Measurements from ENCODE around the gene HIVEP3. TPM values are rescaled to one million over a fixed set of nuclear protein-coding genes. Genes with fewer than 3 reads are reported as not detected.

Gene HIVEP3
- total RNA-seq, 1 donor from 2014 or later = 1.2 TPM

- no peak for TF ChIP-seq CTCF (conservative IDR thresholded peaks at IDR 0.05)
Measured at GRCh38 chr1:41640756-41641474, 277.8 kb downstream of the HIVEP3 start.

GRCh38 chr1:41640141-41640751 lies 278.5 kb downstream of the HIVEP3 start:
- H3K36me3 Mint-ChIP-seq (ENCODE audit: low read depth) = no peaks in the 10 kb centered on the region
- no peak overlapping the region for H3K27ac Mint-ChIP-seq (ENCODE audit: unreplicated experiment)
- no peak overlapping the region for H3K4me3 Mint-ChIP-seq
- TF ChIP-seq CTCF (conservative IDR thresholded peaks at IDR 0.05) = no peak
- no peaks in the 10 kb centered on the region for H3K4me1 Mint-ChIP-seq
- DNase-seq (ENCODE audit: low read depth, low spot score) = no peak
- H3K9me3 Mint-ChIP-seq = no peaks in the 10 kb centered on the region
- peaks cover 9% of the 10 kb centered on the region for H3K27me3 Mint-ChIP-seq (ENCODE audit: low read depth)

More at GRCh38 chr1:41640756-41641474, 277.8 kb downstream of the HIVEP3 start:
- H3K9me3 Mint-ChIP-seq = no peaks in the 10 kb centered on the region
- no peak for DNase-seq (ENCODE audit: low read depth, low spot score)
- no peak overlapping the region for H3K4me3 Mint-ChIP-seq
- no peak overlapping the region for H3K27ac Mint-ChIP-seq (ENCODE audit: unreplicated experiment)
- peaks cover 9% of the 10 kb centered on the region for H3K27me3 Mint-ChIP-seq (ENCODE audit: low read depth)
- no peaks in the 10 kb centered on the region for H3K36me3 Mint-ChIP-seq (ENCODE audit: low read depth)
- H3K4me1 Mint-ChIP-seq = no peaks in the 10 kb centered on the region

GRCh38 chr1:41639332-41639936 lies 279.3 kb downstream of the HIVEP3 start:
- H3K27ac Mint-ChIP-seq (ENCODE audit: unreplicated experiment) = no peak overlapping the region
- DNase-seq (ENCODE audit: low read depth, low spot score) = no peak
- no peaks in the 10 kb centered on the region for H3K36me3 Mint-ChIP-seq (ENCODE audit: low read depth)
- H3K4me1 Mint-ChIP-seq = no peaks in the 10 kb centered on the region
- H3K27me3 Mint-ChIP-seq (ENCODE audit: low read depth) = peaks cover 9% of the 10 kb centered on the region
- TF ChIP-seq CTCF (conservative IDR thresholded peaks at IDR 0.05) = no peak
- no peaks in the 10 kb centered on the region for H3K9me3 Mint-ChIP-seq
- no peak overlapping the region for H3K4me3 Mint-ChIP-seq

GRCh38 chr1:41638086-41639024 lies 280.4 kb downstream of the HIVEP3 start:
- Mint-ChIP-seq H3K4me3 (no peak overlapping the region), H3K27ac (ENCODE audit: unreplicated experiment) (no peak overlapping the region), H3K36me3 (ENCODE audit: low read depth) (no peaks in the 10 kb centered on the region), H3K9me3 (no peaks in the 10 kb centered on the region), H3K27me3 (ENCODE audit: low read depth) (peaks cover 9% of the 10 kb centered on the region), H3K4me1 (peaks cover 7% of the 10 kb centered on the region)
- no peak for DNase-seq (ENCODE audit: low read depth, low spot score)
- no peak for TF ChIP-seq CTCF (conservative IDR thresholded peaks at IDR 0.05)

GRCh38 chr1:41637367-41637766 lies 281.4 kb downstream of the HIVEP3 start:
- Mint-ChIP-seq H3K4me1 (peaks cover 7% of the 10 kb centered on the region), H3K9me3 (no peaks in the 10 kb centered on the region)

More at GRCh38 chr1:41637367-41637766, 281.4 kb downstream of the HIVEP3 start:
- Mint-ChIP-seq H3K27ac (ENCODE audit: unreplicated experiment) (no peak overlapping the region), H3K4me3 (no peak overlapping the region), H3K36me3 (ENCODE audit: low read depth) (no peaks in the 10 kb centered on the region), H3K27me3 (ENCODE audit: low read depth) (peaks cover 9% of the 10 kb centered on the region)
- no peak for TF ChIP-seq CTCF (conservative IDR thresholded peaks at IDR 0.05)
- DNase-seq (ENCODE audit: low read depth, low spot score) = no peak

All from neural crest cell (in vitro differentiated cells).